Suprapubic skin (tissue), 4 donors: ENCODE measurements around the gene OIT3.

Source experiments
- CTCF ChIP-seq, 2 donors: fragments of 200-600 bp in 1 of 2; fragments of 450-650 bp in 1 of 2; sonication (generic) in 1 of 2; IDR thresholded peaks; one replicate each; pipeline ENCODE4 v1.5.1; 2016 to 2019; ENCODE audit warnings: antibody characterized with exemption in 2 of 2, mild to moderate bottlenecking in 1 of 2, moderate library complexity in 1 of 2
- EP300 ChIP-seq: sonication (generic); formaldehyde crosslinking; IDR thresholded peaks from one replicate; pipeline ENCODE4 v1.6.1; 2017; ENCODE audit warnings: antibody characterized with exemption
- POLR2A ChIP-seq, 2 donors: fragments of 450-650 bp; IDR thresholded peaks; one replicate each; pipeline ENCODE4 v1.6.1; 2017; ENCODE audit warnings: antibody characterized with exemption in 2 of 2, mild to moderate bottlenecking in 2 of 2, moderate library complexity in 2 of 2
- POLR2AphosphoS5 ChIP-seq, 3 donors: sonication (generic); formaldehyde crosslinking; IDR thresholded peaks; one replicate each; pipeline ENCODE4 v1.6.1; 2017; ENCODE audit warnings: antibody characterized with exemption in 3 of 3

DNA sequence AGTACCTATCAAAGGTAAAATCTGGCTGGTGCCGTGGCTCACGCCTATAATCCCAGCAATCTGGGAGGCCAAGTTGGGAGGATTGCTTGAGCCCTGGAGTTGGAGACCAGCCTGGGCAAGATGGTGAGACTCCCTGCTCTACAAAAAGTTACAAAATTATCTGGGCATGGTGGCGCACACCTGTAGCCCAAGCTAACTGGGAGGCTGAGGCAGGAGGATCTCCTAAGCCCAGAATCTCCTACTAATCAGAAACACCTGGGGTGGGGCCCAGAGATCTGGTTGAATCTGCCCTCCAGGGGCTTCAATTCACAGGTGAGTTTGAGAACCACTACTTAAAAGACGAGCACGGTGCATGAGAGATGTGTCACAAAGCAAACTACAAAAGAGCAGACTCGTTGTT is 58.6 kb downstream of the OIT3 start:
- no peak for TF ChIP-seq CTCF (IDR thresholded peaks at IDR 0.05)
- TF ChIP-seq EP300 = no peak
- TF ChIP-seq POLR2AphosphoS5 (IDR thresholded peaks at IDR 0.05) = no peak
- TF ChIP-seq POLR2A (IDR thresholded peaks at IDR 0.05) = no peak
